SIG-M5 (cell line): ENCODE measurements around the gene TRIM48.
"Not testable (repeated sequence)": the region's sequence is repeated elsewhere in the genome, so short reads cannot be mapped to it uniquely, and the experiment has no call there.

Source experiments
- DNase-seq: peaks from one replicate; lab custom pipeline; 2025; lab: John Stamatoyannopoulos, UW

Gene TRIM48

GRCh38 chr11:55261855-55262254, at the start of gene TRIM48:
TRIM48 (plus strand) TSS chr11:55262155; CDS start chr11:55262268, 113 bp downstream.
- not testable (repeated sequence) for DNase-seq

- not testable (repeated sequence) for DNase-seq
Observed at GRCh38 chr11:55238316-55238715, 23.6 kb upstream of the TRIM48 start.

GRCh38 chr11:55263081-55263480, 1.1 kb downstream of the TRIM48 start:
- DNase-seq, result no peak
